HEK293T (cell line): ENCODE data around the gene KCNJ3.

Experiments
- FOXA1 ChIP-seq: fragments of 450-650 bp; IDR thresholded peaks from 2 replicates; pipeline ENCODE4 v1.6.1; 2016; ENCODE audit warnings: mild to moderate bottlenecking
- FOXM1 ChIP-seq: fragments of 450-650 bp; IDR thresholded peaks from 2 replicates; pipeline ENCODE4 v1.6.1; 2017; ENCODE audit warnings: mild to moderate bottlenecking, borderline replicate concordance
- HDGF ChIP-seq: fragments of 450-650 bp; IDR thresholded peaks from 2 replicates; pipeline ENCODE4 v1.6.1; 2017; ENCODE audit warnings: antibody characterized with exemption, borderline replicate concordance
- NFRKB ChIP-seq: fragments of 450-650 bp; IDR thresholded peaks from 2 replicates; pipeline ENCODE4 v1.6.1; 2016; ENCODE audit warnings: mild to moderate bottlenecking, moderate library complexity
- SP1 ChIP-seq: fragments of 450-650 bp; IDR thresholded peaks from 2 replicates; pipeline ENCODE4 v1.6.1; 2017
- SUZ12 ChIP-seq: fragments of 450-650 bp; IDR thresholded peaks from 2 replicates; pipeline ENCODE4 v1.6.1; 2016; ENCODE audit warnings: mild to moderate bottlenecking
- TF ChIP-seq, protein P1 (sequence below): fragments of 450-650 bp; IDR thresholded peaks from 2 replicates; pipeline ENCODE4 v1.6.1; 2016

GRCh38 chr2:154681741-154682140 lies 16.8 kb upstream of the KCNJ3 start:
- TF ChIP-seq SP1: no peak
- no peak for TF ChIP-seq NFRKB
- TF ChIP-seq HDGF: no peak
- TF ChIP-seq FOXA1: no peak
- TF ChIP-seq, protein P1, sequence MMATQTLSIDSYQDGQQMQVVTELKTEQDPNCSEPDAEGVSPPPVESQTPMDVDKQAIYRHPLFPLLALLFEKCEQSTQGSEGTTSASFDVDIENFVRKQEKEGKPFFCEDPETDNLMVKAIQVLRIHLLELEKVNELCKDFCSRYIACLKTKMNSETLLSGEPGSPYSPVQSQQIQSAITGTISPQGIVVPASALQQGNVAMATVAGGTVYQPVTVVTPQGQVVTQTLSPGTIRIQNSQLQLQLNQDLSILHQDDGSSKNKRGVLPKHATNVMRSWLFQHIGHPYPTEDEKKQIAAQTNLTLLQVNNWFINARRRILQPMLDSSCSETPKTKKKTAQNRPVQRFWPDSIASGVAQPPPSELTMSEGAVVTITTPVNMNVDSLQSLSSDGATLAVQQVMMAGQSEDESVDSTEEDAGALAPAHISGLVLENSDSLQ: no peak
- TF ChIP-seq SUZ12: no peak
- no peak for TF ChIP-seq FOXM1
